NCI-H2029 treated with DMSO at 0.1 percent for 48 hours (cell line): ENCODE measurements around the gene OSBPL2.

Source experiments
- DNase-seq: peaks from one replicate; lab custom pipeline; 2025; lab: John Stamatoyannopoulos, UW

OSBPL2 gene

DNA sequence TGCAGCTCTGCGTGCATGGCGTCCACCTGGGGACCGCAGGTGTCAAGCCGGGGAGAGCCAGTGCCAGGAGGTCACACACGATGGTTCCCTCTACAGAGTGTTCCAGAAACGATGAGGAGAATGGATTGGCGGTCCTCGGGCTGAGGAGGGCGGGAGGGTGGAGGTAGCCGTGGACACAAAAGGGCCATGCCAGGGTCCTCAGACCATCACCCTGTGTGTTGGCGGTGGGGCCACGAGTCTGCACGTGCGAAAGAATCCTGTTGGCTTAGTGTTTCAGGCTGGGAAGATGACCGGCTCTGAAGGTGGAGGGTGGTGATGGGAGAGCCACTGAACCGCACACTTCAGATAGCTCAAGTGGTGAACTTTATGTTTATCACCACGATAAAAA is 31.9 kb upstream of the OSBPL2 start:
- DNase-seq = no peak

DNA sequence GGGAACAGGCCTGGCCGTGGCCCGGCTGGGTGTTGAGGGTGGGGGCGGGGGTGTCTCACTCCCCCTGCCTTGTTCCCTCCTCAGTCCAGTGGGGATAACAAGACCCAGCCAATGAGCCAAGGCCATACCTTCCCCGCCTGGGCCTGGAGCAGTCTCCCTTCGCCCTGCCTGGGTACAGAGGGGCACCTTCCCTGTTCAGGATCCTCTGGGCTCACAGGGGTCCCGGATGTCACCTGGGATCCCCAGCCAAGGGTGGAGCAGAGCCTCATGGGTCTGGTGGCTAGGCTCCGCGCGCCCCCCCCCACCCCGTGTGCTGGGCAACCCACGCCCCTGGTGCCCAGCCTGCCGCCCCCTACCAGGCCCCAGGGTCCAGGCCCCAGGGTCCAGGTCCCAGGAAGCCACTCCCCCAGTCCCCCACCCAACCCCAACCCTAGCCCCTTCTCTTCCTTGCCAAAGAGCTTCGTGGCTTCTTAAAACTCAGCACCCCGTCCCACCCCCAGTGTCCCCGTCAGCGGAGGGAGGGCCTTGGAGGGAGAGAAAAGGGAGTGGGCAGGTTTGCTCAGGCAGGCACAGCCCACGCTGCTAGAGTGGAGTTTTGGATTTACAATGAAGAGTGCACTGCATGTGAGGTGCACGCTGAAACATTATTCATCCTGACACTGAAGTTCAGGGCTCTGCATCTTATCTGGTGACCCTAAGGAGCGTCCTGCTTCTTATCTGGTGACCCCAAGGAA is 30.1 kb upstream of the OSBPL2 start:
- DNase-seq = no peak

DNA sequence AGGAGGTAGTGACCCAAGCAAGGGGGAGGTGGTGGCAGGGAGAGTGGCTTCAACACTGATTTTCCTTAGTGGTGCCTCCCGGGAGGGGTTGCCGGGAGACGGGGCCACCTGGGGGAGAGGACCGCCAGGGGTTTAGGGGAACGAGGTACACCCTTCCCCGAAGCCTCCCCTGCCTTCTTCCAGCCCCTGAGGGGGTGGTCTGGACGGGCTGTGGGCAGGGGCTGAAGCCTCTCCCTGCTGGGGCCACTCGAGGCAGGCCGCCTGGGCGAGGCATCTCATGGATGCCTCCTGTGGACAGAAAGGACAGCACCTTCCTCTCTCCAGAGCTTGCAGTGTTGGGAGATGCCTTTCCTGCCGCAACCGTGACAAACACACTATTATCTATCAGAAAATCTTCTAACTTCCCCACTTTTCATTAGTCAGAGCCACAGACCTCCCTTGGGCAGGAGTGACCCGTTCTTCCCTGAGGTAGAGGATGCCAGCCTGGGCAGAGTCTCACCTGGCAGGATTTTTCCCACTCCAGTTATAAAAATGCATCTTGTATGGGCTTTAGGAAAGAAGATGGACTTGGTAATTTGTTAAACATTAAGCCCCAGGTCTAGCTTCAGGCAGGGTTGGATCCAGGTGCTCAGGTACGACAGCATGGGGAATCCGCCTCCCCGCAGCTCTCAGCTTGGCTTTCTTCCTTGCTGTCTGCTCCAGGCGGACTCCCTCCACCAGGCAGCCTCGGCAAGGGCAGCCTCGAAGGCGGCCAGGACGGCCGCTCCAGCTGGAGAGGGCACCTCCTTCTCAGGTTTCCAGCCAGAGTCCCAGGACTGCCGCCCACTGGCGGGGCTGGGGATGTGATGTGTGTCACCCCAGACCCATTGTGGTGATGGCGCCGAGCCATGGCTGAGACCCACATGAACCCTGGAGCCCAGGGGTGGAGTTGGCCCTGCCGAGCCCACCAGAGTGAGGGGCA is 29.2 kb upstream of the OSBPL2 start:
- DNase-seq = no peak

DNA sequence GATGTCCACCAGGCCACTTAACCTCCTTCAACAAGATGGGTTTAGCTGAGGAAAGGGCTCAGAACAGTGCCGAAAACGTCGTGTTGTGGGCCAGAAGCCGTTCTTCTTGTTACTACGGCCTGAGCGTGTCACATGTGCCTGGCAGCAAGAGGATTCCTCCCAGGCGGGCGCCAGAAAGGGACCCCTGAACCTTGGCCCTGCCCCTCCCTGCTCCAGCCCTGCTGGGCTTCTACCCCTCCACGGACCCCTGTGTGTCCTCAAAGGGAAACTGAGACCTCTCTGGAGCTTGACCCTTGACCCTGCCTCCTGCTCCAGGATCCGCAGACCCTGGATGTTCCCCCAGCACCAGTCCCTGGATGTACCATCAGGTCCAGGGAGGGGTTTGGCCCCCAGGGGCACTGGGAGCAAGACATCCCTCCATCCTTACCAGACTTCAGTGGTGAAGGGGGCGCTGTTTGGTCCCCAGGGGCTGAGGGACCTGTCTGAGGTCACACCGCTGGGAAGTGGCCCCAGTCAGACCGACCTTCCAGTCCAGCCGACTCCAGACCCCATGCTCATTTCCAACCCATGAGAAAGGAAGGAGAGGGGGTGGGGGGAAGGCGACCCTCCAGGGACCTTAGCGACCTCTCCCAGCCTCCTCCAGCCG is 28.3 kb upstream of the OSBPL2 start:
- no peak for DNase-seq

DNA sequence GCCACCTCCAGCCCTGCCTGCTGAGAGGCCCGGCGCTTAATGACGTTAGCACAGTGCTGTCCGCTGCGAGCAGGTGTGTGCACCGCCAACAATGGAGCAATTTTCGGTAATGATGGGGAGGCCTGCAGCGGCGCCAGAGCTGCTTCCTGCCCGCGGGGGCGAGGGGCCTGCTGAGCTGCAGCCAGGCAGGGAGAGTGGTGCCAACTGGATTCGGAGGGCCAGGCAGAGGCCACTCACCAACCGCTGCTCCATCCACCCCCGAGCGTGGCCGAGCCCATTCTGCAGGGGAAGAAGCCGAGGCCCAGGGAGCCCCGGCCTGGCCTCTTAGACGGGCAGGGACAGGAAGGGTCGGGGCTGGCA is 27.8 kb upstream of the OSBPL2 start:
- DNase-seq = no peak

DNA sequence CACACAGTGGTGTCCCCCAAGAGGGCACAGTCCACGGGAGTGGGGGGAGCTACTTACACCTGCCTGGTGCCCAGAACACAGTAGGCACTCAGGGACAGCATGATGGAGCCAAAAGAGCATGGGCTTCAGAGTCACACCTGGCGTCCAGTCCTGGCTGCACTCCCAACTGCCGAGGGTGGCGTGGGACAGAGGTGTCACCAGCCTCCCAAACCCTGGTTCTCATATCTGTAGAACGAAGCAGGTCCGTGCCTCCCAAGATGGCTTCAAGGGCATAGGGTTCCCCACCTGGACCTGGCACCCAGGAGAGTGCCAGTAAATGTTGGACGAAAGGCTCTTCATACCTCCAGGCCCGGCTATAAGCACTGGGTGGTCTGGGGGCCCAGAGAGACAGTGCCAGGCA is 27.1 kb upstream of the OSBPL2 start:
- DNase-seq = no peak

DNA sequence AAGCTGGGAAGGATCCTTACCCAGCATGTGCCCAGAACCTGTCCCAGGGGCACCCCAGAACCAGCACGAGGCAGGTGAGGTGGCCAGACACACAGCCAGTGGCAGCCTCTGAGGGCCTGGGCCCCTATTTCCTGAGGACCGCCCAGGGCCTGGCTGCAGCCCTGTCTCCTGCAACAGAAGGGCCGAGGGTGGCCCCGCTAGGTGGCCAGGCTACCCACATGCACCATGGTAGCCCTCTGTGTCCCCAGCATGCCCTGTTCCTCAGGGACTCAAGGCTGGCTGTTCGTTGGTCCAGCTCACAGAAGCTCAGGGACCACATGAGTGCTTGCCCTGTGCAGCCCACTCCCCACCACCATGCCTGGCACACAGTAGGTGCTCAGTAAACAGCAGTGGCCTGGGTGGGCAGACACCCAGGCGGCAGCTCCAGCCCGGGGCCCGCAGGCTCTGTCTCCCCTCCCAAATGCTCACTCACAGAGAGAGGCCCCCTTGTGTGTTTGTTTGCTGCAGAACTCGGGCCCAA is 26.5 kb upstream of the OSBPL2 start:
- DNase-seq = no peak

DNA sequence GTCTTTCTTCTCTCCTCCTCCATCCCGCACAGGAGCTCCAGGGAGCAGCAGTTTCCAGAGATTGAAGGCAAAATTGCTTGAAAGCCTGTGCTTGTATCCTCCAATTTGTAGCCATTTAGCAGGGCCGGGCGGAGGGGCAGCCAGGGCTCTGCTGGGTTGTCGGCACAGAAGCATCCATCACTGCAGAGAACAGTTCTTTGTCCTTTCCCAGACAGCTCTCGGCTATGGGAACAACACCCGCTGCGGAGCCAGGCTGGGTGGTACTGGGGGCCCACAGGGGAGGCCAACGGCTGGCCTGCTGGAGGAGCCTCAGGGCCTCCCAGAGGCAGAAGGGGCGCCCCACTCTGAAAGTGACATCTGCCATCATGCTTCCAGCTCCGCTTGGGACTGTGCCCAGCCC is 26.0 kb upstream of the OSBPL2 start:
- no peak for DNase-seq

DNA sequence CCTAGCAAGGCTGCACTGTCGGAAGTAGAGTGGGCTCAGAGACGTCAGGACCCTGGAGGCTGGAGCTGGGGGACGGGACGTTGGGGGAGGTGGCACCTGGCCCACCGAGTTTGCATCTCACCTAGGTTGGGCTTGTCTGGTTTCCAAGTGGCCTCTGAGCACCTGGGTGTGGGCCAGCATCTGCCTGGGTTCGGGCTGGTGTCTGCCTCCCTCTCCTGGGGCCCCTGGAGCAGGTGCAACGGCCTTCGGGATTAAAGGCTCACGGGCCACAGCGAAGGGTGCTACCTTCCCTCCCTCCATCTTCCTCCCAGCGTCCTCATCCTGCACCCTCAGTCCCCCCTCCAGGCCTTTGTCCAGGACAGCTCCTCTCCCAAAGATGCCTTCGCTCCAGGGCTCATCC is 24.3 kb upstream of the OSBPL2 start:
- no peak for DNase-seq

DNA sequence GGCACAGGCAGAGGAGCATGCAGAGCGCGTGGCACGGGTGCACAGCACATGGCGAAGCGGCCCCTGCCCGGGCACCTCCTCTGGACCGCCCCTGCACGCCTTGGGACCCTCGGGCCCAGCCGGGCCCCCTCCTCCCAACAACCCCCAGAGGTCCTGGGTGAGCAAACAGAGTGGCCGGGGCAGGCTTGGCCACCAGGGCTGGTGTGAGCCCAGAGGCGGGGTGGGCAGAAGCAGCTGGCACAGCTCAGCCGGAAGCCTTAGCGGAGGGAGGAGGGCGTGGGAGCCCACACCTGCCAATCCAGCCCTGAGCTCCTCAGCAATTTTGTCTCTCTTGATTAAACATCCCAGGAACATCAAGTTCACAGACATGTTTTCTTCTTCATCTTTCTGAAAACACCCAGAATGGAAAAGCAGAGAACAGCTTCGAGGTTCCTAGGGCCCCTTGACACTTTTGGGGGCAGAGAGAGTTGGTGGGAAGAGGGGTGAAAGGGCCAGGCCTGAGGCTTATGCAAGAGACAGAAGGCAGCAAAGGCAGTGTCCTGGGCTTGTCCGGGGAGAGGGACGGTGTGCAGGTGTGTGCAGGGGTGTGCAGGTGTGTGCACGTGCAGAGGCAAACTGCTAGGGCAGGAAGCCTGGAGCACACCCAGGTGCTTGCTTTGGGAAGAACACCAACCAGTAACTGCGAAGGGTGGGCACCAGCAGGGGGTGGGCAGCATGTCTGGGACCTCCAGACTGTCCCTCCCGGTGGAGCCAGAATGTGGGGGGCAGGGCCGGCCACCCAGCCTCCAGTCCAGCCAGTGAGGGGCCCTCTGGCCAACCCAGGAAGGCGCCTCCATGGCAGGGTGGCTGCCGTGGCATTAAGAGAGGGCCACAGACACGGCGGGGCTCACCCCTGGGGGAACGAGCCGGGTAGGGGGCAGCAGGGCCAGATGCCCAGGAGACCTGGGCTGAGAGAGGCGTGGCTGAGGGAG is 23.0 kb upstream of the OSBPL2 start:
- no peak for DNase-seq

DNA sequence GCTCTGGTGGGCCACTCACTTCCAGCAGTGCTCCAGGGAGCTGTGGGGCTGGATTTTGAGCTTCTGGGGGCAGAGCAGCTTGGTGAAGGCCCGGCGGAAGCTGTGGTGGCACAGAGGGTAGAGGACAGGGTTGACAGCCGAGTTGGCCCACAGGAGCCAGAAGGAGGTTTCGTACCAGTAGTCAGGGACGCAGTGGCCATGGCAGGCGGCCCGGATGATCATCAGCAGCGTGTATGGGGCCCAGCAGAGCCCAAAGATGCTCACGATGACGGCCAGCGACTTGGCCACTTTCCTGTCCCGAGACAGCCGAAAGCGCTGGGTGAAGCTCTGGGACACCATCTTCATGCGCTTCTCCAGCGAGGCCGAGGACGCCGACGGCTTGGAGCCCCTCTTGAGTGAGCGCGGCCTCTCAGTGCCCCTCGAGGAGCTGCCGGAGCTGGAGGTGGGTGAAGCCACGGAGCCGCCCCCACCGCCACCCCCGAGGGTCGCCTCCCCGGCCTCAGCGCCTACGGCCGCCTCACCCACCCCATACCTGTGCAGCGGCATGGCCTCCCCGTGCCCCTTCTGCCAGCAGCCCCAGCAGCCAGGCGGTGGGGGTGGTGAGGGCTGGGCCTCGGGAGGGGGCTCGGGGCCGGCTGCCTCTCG is 22.2 kb upstream of the OSBPL2 start:
- DNase-seq = no peak

DNA sequence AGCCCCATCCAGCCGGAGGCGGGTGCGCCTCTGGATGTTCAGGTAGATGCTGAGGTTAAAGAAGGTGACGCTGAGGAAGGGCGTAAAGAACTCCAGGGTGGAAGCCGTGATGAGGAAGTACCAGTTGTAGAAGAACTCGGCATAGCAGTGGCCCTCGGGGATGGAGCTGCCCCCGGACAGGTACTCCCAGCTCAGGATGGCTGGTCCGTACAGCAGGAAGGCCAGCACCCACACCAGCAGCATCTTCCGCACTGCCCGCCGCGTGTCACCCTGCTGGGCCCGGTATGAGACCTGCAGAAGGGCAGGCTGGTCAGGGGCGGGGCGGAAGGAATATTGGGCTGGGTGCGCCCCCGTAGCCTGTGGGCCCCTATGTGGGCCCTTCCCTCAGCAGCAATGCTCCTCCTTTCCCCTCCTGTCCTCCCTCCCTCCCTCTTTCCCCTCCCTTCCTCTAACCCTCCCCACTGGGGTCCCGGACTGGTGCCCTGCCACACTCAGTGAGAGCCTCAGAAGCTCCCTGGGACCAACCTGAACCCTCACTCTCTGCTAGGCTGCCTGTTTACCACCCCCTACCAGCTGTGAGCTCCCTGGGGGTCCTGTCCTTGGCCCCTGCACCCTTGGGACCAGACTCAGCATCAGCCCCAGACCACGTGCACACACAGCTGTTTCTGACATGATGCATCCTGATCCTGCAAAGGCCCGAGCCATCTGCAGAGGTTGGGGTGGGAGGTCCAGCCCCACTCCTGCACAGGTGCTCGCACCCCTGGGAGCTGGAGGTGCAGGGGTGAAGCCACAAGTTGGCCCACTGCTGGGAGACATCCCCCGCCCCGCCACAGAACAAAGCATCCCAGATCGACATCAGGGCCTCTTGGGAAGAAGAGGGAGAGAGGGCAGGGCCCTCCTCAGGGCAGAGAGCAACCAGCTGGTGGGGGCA is 21.4 kb upstream of the OSBPL2 start:
- no peak for DNase-seq

DNA sequence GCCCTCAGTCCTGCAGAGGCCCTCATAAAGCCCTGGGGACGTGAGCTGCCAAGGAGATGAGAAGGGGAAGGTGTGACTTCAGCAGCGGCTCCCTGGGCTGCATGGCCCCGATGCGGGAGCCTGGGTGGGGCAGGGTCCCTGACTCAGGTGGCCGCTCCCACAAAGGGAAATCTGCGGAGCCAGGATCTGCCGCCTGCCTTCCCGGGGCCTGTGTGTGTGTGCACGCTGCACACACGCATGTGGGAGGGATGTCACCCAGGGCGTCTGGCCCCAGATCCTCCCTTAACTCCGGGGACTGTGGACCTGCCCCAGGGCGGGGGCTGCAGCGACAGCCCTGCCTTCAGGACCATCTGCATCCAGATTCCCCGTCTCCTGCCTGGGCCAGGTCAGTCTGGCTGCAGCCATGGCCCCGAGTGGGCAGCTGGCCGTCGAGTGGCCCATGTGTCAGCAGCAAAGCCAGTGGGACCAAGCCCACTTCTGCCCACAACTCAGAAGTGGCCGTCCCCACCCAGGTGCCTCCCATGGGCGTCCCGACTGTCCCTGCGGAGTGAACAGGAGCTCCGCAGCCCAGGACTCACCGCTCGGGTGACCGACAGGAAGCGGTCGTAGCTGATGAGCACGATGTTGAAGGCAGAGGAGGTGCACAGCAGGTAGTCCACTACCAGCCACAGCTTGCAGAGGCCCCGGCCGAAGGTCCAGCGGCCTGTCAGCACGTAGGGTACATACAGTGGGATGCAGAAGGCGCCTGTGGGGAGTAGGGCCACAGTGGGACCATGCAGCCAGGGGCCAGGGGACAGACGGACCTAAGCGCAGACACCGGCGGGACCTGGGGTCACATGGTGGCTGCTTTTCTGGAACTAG is 20.2 kb upstream of the OSBPL2 start:
- DNase-seq = no peak

DNA sequence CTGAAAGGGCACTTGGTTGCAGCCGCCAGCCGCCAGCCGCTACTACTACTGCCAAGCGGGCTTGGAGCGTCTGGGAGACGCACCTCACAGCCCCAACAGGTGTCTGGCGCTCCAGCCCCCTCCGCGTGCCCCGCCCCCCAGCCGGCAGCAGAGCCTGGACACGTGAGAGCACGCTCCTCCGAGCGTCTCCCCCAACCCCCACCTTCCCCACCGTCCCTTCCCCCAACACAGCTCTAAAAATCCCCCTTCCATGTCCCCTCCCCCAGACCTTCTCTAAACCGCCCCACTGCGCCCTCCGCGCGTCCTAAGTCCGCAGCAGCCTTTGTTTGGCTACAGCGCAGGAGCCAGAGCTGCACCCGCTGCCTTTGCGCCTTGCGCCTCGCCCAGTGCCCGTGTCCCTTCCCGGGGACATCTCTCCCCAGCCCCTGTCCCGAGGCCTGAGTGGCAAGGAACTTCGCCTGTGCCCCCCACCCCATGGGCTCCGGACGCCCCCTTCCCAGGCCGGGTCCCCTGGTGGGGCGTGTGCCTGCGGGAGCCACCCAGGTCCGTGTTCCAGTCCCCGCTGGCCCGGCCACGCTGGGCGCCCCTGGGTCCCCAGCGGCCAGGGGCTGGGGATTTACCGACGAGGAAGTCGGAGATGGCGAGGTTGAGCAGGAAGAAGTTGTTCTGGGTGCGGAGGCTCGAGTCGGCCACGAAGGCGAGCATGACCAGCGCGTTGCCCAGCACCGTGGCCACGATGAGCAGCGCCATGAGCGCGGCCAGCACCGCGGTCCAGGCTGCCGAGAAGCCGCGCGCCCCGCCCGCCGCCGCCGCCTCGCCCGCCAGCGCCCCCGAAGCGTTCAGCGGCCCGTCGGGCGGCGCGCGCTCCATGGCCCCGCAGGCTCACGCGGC is 19.0 kb upstream of the OSBPL2 start:
- no peak for DNase-seq

DNA sequence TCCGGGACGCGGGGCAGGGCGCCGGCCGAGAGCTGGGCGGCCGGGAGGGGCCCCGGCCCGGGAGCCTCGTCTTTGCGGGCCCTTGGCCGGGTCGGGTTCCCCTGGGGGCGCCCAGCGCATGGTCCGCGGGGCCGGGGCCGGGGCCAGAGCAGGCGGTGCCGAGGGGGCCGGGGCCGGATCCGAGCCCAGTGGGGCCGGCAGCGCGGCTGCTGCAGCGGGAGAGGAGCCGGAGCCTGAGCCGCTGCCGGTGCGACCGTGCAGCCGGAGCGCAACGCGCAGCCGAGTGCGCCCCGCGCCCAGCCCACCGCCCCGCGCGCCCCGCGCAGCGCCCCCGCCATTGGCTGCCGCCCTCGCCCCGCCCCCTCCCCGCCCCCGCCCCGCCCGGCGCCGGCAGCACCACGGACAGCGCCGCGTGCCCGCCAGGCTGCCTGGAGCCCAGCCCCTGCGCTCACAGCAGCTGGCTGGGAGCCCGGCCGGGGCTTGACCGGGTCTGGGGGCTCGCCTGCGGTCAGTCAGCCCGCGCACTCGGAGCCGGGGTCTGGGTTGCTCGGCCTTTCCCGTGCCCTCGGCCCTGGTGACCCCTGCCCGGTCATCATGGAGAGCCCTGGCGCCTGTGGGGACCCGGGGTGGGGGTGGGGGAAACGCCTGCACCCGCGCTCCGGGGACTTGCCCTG is 18.2 kb upstream of the OSBPL2 start, which contains the start of gene HRH3:
Gene HRH3 (minus strand): TSS at position 287 of the 674 bp plus-strand sequence. CDS start 308 bp downstream, outside the sequence.
- no peak for DNase-seq

DNA sequence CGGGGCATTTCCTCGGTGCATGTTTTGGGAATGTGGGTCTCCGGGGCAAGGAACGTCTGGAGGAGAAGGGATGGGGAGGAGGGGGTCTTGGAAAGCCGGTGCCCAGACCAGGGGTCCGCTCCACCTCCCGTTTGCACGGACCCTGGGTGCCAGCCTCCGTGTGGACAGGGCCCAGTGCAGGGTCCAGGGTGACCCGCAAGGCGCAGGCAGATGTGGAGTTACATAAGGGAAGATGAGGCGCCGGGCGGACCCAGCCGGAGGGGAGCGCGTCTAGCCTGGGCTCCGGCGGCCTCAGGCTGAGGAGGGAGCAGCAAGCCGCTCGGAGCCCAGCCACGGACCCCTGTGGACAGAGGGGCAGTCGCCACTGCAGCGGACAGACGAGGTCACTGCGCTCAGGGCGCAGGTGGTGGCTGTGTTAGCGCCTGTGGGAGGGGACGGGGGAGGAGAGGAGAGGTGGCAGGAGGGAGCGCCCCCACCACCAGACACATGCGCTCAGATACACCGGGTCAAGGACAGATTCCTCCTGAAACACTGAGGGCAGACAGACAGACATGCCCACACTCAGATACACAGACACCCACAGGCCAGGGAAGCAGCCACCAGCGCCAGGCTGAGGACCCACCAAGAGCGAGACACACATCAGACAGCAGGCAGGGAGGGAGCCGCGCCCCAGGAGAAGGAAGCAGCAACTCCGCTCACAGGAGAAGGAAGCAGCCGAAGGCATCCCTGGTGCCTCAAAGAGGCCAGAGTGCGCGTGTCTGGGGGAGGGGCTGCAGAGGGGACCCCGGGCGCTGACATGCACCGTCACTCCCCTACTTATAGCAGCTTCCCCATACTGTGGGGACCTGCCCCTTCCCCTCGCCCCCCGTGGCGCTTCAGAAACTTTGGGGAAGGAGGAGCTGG is 17.4 kb upstream of the OSBPL2 start:
- DNase-seq = no peak
